ENCODE data around the gene CRABP2. TPM values are rescaled to one million over a fixed set of nuclear protein-coding genes. Genes with fewer than 3 reads are reported as not detected.

The CRABP2 gene
- total RNA-seq, 2 experiments from 2014 or later: 0.78 to 0.89 TPM

- ChIA-PET POLR2A (no interaction called here), CTCF (interaction anchor here (2.0 kb wide), 1 partner anchor 19 kb away, joined by 5 read pairs; no protein-coding TSS in a partner anchor)
Observed at GRCh38 chr1:156744786-156745419, 39.5 kb upstream of the CRABP2 start.

DNA sequence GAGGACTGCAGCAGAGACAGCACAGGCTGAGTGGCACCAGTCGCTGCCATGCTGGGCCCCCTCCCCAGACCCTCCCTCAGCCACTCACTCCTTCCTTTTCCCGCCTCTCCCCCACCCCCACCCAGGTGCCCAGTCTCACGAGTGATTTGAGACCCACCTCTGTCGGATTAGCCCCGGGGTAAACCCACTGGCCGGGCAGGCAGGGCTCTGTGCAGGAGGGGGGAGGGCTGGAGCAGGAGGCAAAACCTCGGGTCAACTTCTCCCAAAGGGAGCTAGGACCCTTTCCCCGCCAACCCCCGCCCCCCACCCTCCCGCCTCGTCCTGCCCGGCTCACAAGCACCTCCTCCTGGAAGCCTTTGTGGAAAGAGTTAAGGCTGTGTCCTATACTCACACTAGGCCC, 39.0 kb upstream of the CRABP2 start:
- ChIA-PET POLR2A (no interaction called here), CTCF (interaction anchor here (2.0 kb wide), 1 partner anchor 19 kb away, joined by 5 read pairs; no protein-coding TSS in a partner anchor)

- CTCF ChIA-PET: interaction anchor here (4.1 kb wide), 1 partner anchor 17 kb away, joined by 27 read pairs; no protein-coding TSS in a partner anchor
- POLR2A ChIA-PET: no interaction called here
Observed at GRCh38 chr1:156743367-156744302, 38.3 kb upstream of the CRABP2 start.

- ChIA-PET POLR2A (interaction anchor here (2.9 kb wide), 1 partner anchor 9 kb away, joined by 25 read pairs; the partner anchor contains the start of gene HDGF), CTCF (interaction anchor here (4.1 kb wide), 1 partner anchor 17 kb away, joined by 27 read pairs; no protein-coding TSS in a partner anchor)
Observed at GRCh38 chr1:156742801-156743200, 37.4 kb upstream of the CRABP2 start.

DNA sequence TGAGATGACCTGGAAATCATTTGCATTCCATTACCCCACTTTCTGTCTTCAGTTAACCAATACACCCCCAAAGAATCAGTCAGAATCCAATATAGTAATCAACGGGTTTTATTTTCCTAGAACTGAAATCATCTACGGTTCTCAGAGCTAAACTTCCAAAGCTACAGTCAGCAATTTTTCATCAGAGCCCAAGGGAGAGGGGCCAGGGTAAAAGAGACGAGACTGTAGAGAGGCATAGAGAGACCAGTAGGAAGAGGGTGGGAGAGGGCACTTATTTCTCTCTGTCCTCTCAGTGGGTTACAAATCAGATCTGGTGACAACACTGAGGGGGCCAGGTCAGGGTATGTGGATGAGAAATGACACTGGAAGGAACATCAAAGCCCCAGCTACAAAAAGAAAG, 36.6 kb upstream of the CRABP2 start:
- ChIA-PET CTCF (interaction anchor here (0.6 to 4.1 kb wide), 5 partner anchors 10 to 119 kb away, joined by 3 to 27 read pairs (median 4); partner anchors contain the start of genes HDGF, ISG20L2 and METTL25B), POLR2A (interaction anchor here (2.0 to 2.9 kb wide), 3 partner anchors 10 to 25 kb away, joined by 15 to 36 read pairs (median 25); partner anchors contain the start of genes HDGF, ISG20L2, METTL25B and PRCC)

DNA sequence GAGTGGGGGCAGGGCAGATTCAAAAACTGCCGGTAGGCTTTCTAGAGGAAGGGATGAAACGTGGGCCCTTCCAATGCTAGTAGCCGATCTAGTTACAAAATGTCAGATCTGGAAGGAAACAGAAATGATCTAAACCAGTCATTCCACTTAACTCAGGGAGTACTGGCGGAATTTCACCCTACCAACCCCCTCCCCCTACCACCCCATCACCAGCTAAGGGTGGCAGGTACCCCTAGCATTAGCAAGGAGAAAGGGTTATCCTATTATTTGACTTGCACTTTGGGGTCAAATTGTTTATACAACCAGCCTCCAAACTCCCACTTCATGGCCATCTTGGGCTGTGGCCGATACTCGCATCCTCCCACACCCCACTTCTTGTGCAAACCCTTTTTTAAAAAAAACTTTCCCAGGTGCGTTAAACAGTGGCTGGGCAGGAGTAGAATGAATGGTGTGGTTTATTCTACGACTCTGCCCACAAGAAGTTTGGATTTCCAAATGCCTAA, 36.1 kb upstream of the CRABP2 start:
- ChIA-PET CTCF (interaction anchor here (0.5 to 4.1 kb wide), 12 partner anchors 11 to 366 kb away, joined by 3 to 27 read pairs (median 4); partner anchors contain the start of genes HDGF, ISG20L2, METTL25B and PRCC), POLR2A (interaction anchor here (0.6 to 2.9 kb wide), 8 partner anchors 8 to 236 kb away, joined by 3 to 36 read pairs (median 4); partner anchors contain the start of genes HDGF, ISG20L2, METTL25B and PRCC)

- ChIA-PET CTCF (interaction anchor here (0.5 to 4.1 kb wide), 10 partner anchors 11 to 366 kb away, joined by 3 to 27 read pairs (median 4); partner anchors contain the start of genes HDGF, ISG20L2, METTL25B and PRCC), POLR2A (interaction anchor here (0.6 to 2.9 kb wide), 8 partner anchors 9 to 236 kb away, joined by 3 to 36 read pairs (median 4); partner anchors contain the start of genes HDGF, ISG20L2, METTL25B and PRCC)
Observed at GRCh38 chr1:156740741-156741480, 35.5 kb upstream of the CRABP2 start, which contains the start of gene MRPL24. Gene MRPL24, minus strand, starts transcription at chr1:156741088. Its CDS starts 2,384 bp downstream, at chr1:156738704.

- ChIA-PET CTCF (interaction anchor here (0.7 to 4.1 kb wide), 8 partner anchors 10 to 116 kb away, joined by 3 to 27 read pairs (median 4); partner anchors contain the start of genes HDGF, ISG20L2, METTL25B and PRCC), POLR2A (interaction anchor here (1.2 to 2.9 kb wide), 4 partner anchors 10 to 27 kb away, joined by 4 to 36 read pairs (median 20); partner anchors contain the start of genes HDGF, ISG20L2, METTL25B and PRCC)
Observed at GRCh38 chr1:156740237-156740740, 34.9 kb upstream of the CRABP2 start.

DNA sequence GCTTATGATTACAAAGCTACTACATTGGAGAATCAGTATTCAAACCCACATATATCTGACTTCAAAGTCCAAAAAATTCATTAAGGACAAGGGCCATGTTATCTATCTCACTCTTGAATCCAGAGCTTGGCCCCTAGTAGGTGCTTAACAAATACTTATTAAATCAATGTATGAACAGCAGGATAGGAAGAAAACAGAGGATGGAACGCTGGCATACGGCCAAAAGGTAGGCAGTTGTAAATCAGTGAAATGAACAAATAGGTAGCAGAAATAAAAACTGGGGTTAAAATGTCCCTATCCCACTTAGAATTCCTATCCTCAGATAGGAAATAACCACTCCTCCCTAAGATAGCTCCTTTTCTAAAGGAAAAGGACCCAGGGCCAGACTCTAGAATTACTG, 33.5 kb upstream of the CRABP2 start:
- POLR2A ChIA-PET: interaction anchor here (1.6 kb wide), 1 partner anchor 10 kb away, joined by 8 read pairs; the partner anchor contains the start of gene ISG20L2
- CTCF ChIA-PET: interaction anchor here (1.3 kb wide), 2 partner anchors 10 to 13 kb away, joined by 4 to 6 read pairs; partner anchors contain the start of genes ISG20L2 and METTL25B

DNA sequence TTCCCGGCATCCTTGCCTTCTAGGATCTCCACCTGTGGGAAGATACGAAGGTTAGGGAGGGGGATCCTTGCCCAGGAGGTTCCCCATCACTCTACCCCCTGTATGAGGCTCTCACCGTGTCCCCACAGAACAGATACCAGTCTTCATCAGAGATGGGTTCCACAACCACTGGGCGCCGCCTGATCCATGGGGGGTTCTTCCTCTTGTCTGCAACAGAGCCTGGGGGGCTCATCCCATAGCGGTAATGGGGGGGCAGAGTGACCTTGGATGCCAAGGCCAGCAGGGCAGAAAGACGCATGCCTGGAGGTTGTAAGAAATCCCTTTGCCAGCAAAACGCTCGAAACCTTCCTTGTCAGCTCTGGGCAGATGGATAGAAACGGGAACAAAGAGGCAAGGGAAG, 33.0 kb upstream of the CRABP2 start:
- POLR2A ChIA-PET: interaction anchor here (1.6 kb wide), 1 partner anchor 9 kb away, joined by 8 read pairs; the partner anchor contains the start of gene ISG20L2
- CTCF ChIA-PET: interaction anchor here (1.3 kb wide), 2 partner anchors 9 to 12 kb away, joined by 4 to 6 read pairs; partner anchors contain the start of genes ISG20L2 and METTL25B

DNA sequence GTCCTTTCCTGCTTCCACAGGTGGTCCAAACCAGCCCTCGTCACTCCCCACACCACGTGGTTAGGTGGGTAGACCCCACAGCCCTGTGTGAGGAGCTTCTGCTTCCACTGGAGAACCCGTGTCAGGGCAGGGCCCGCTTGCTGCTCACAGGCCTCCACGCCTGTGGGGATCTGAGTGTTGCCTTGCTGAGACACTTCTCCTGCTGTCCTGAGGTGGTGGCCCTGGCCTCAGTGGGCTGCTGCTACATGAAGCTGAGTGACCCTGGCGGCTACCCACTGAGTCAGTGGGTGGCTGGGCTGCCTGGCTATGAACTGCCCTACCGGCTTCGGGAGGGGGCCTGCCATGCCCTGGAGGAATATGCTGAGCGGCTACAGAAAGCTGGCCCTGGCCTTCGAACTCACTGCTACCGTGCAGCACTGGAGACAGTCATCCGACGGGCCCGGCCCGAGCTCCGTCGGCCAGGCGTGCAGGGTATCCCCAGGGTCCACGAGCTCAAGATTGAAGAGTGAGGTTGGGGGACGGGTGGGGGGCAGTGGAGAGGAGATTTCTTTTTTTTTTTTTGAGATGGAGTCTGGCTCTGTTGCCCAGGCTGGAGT, 28.7 kb upstream of the CRABP2 start:
- ChIA-PET POLR2A (interaction anchor here (1.1 kb wide), 1 partner anchor 13 kb away, joined by 3 read pairs; no protein-coding TSS in a partner anchor), CTCF (interaction anchor here (0.9 to 1.7 kb wide), 2 partner anchors 18 to 34 kb away, joined by 3 to 6 read pairs; no protein-coding TSS in a partner anchor)

GRCh38 chr1:156728599-156729462, 23.4 kb upstream of the CRABP2 start, which contains the start of gene ISG20L2:
Gene ISG20L2, minus strand, starts transcription at chr1:156728766. Its CDS starts 1,114 bp downstream, at chr1:156727652.
- ChIA-PET CTCF (interaction anchor here (0.5 to 11.7 kb wide), 13 partner anchors 10 to 231 kb away, joined by 3 to 164 read pairs (median 11); partner anchors contain the start of genes CRABP2, HDGF, INSRR and MRPL24), POLR2A (interaction anchor here (0.6 to 3.7 kb wide), 14 partner anchors 8 to 358 kb away, joined by 3 to 36 read pairs (median 4); partner anchors contain the start of genes GPATCH4, HDGF and MRPL24)

DNA sequence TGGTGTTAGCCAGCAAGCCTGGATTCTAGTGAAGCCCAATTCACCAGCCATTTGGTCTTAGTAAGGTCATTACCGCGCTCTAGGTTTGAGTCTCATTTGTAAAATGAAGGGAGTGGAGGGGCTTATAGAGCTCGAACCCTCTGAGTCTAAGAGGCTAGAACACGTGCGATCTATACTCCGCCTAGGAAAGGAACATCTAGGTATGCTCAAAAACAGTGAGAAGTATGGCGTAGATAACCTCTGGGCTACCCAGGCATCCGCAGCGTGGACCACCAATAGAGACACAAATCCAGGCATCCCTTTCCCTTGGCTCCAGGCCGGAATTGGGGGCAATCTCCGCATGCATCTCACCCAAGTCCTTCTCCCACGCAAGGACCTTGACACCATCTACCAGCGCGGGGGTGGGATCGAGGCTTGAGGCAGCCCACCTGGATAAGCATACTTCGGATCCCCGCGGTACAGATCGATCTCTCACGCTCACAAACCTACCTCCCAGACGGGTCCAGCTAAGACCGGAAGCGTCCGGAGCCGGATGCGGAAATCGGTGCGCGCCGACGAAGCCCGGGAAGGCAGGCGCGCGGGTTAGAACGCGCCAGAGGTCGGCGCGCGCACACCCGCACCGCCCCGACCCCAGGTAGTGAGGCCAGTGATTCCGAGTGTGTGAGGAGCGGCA, 22.7 kb upstream of the CRABP2 start, which contains the start of gene METTL25B:
TSS of gene METTL25B (plus strand) at position 544 of the 673 bp plus-strand sequence. CDS start 636 bp downstream, outside the sequence.
- ChIA-PET POLR2A (interaction anchor here (0.6 to 3.7 kb wide), 12 partner anchors 13 to 232 kb away, joined by 3 to 36 read pairs (median 4); partner anchors contain the start of genes GPATCH4, HDGF, MRPL24 and PRCC), CTCF (interaction anchor here (0.9 to 11.7 kb wide), 17 partner anchors 8 to 230 kb away, joined by 3 to 164 read pairs (median 11); partner anchors contain the start of genes CRABP2, HDGF, INSRR and MRPL24)

DNA sequence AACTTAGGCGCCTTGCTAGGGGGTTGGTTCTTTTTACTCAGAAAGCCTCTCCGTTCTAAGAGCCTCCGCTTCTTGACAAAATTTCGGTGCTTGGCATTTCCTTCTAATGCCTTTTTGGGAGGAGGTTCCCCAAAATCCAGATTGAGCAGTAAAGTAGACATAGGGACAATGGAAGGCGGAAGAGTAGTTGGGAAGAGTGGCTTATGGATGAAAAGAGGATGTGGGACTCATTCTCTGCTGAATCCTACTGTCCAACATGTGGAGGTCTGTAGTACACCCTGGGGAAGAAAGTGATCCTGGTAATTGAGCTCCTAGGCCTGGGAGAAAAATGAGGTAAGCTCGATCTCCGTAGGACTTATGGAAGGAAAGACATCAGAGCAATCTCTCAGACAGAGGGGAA, 22.1 kb upstream of the CRABP2 start:
- CTCF ChIA-PET: interaction anchor here (0.6 to 11.7 kb wide), 23 partner anchors 9 to 230 kb away, joined by 3 to 164 read pairs (median 11); partner anchors contain the start of genes CRABP2, HDGF, INSRR and MRPL24
- POLR2A ChIA-PET: interaction anchor here (1.1 to 3.7 kb wide), 7 partner anchors 13 to 226 kb away, joined by 3 to 36 read pairs (median 4); partner anchors contain the start of genes HDGF, MRPL24 and PRCC
